RWPE2 (cell line): ENCODE data around the gene PKNOX2.

Experiments used
- ATAC-seq: fragments of 200-7000 bp; cut with Tn5 transposase; 3 replicates; pipeline ENCODE4 v1.9.1; 2021; ENCODE audit warnings: low read depth
- DNase-seq: peaks from one replicate; pipeline ENCODE4 v3.0.0-alpha.2; 2020; ENCODE audit warnings: low spot score
- H3K27ac ChIP-seq: fragments of 450-650 bp; 2 replicates; pipeline ENCODE4 v1.5.1; 2017; ENCODE audit warnings: mild to moderate bottlenecking; ENCODE audit not compliant: poor library complexity, severe bottlenecking
- H3K27me3 ChIP-seq: fragments of 250-450 bp; sonication (Bioruptor Pico); 2 replicates; pipeline ENCODE4 v1.5.1; 2021; ENCODE audit warnings: mild to moderate bottlenecking, moderate library complexity; ENCODE audit not compliant: insufficient read depth, poor library complexity, severe bottlenecking
- H3K36me3 ChIP-seq: fragments of 250-450 bp; sonication (Bioruptor Pico); 2 replicates; pipeline ENCODE4 v1.5.1; 2020; ENCODE audit warnings: low read depth, mild to moderate bottlenecking, moderate library complexity
- H3K4me1 ChIP-seq: fragments of 250-450 bp; sonication (Bioruptor Pico); 2 replicates; pipeline ENCODE4 v1.5.1; 2021; ENCODE audit warnings: mild to moderate bottlenecking, moderate library complexity; ENCODE audit not compliant: insufficient read depth, poor library complexity, severe bottlenecking
- H3K4me3 ChIP-seq: fragments of 250-450 bp; sonication (Bioruptor Pico); 2 replicates; pipeline ENCODE4 v1.5.1; 2021; ENCODE audit warnings: mild to moderate bottlenecking, moderate library complexity; ENCODE audit not compliant: severe bottlenecking
- H3K9me3 ChIP-seq: fragments of 250-450 bp; sonication (Bioruptor Pico); 2 replicates; pipeline ENCODE4 v1.5.1; 2021; ENCODE audit warnings: mild to moderate bottlenecking, moderate library complexity; ENCODE audit not compliant: severe bottlenecking
- CTCF ChIP-seq: fragments of 450-650 bp; IDR thresholded peaks from one replicate; pipeline ENCODE4 v1.5.1; 2017; ENCODE audit warnings: mild to moderate bottlenecking, moderate library complexity; ENCODE audit not compliant: poor library complexity, severe bottlenecking

The PKNOX2 gene

GRCh38 chr11:125397421-125397820 lies 232.9 kb downstream of the PKNOX2 start:
- ATAC-seq (no peak), DNase-seq (no peak)
- no peaks in the 10 kb centered on the region for H3K4me1 ChIP-seq
- no peaks in the 10 kb centered on the region for H3K36me3 ChIP-seq
- no peak overlapping the region for H3K27ac ChIP-seq
- H3K27me3 ChIP-seq = peaks cover 4% of the 10 kb centered on the region
- no peak for TF ChIP-seq CTCF
- no peak overlapping the region for H3K4me3 ChIP-seq
- H3K9me3 ChIP-seq = no peaks in the 10 kb centered on the region

- TF ChIP-seq CTCF = no peak
- Histone ChIP-seq H3K36me3 (no peaks in the 10 kb centered on the region), H3K27me3 (peaks cover 4% of the 10 kb centered on the region), H3K9me3 (no peaks in the 10 kb centered on the region), H3K27ac (no peak overlapping the region), H3K4me3 (no peak overlapping the region), H3K4me1 (no peaks in the 10 kb centered on the region)
- DNase-seq (no peak), ATAC-seq (no peak)
Measured at GRCh38 chr11:125398475-125398874, 233.9 kb downstream of the PKNOX2 start.

GRCh38 chr11:125398994-125399640 lies 234.6 kb downstream of the PKNOX2 start:
- Histone ChIP-seq H3K9me3 (no peaks in the 10 kb centered on the region), H3K27ac (no peak overlapping the region), H3K36me3 (no peaks in the 10 kb centered on the region), H3K27me3 (peaks cover 4% of the 10 kb centered on the region), H3K4me3 (no peak overlapping the region), H3K4me1 (no peaks in the 10 kb centered on the region)
- DNase-seq (no peak), ATAC-seq (no peak)
- TF ChIP-seq CTCF = no peak

- Histone ChIP-seq H3K9me3 (no peaks in the 10 kb centered on the region), H3K36me3 (no peaks in the 10 kb centered on the region), H3K4me3 (no peak overlapping the region), H3K27me3 (peaks cover 4% of the 10 kb centered on the region), H3K27ac (no peak overlapping the region), H3K4me1 (no peaks in the 10 kb centered on the region)
- ATAC-seq = no peak
- no peak for DNase-seq
- no peak for TF ChIP-seq CTCF
Measured at GRCh38 chr11:125399945-125400344, 235.4 kb downstream of the PKNOX2 start.

- no peak for DNase-seq
- H3K27me3 ChIP-seq = no peaks in the 10 kb centered on the region
- no peaks in the 10 kb centered on the region for H3K4me1 ChIP-seq
- no peak overlapping the region for H3K27ac ChIP-seq
- no peak for TF ChIP-seq CTCF
- no peaks in the 10 kb centered on the region for H3K36me3 ChIP-seq
- no peak for ATAC-seq
- no peak overlapping the region for H3K4me3 ChIP-seq
- no peaks in the 10 kb centered on the region for H3K9me3 ChIP-seq
Measured at GRCh38 chr11:125401235-125401634, 236.7 kb downstream of the PKNOX2 start.
